Tibial nerve (tissue), 4 donors: ENCODE results near the gene FBXO38. TPM values are rescaled to one million over a fixed set of nuclear protein-coding genes. Genes with fewer than 3 reads are reported as not detected.

Experiments
- DNase-seq, 2 donors: peaks; one replicate each; pipeline ENCODE4 v3.0.0-alpha.2; 2019; ENCODE audit warnings: low spot score in 2 of 2
- H3K27ac ChIP-seq, 4 donors: fragments of 200-600 bp; sonication (generic) in 3 of 4; one replicate each; pipeline ENCODE4 v1.5.1; 2017 to 2019; ENCODE audit warnings: mild to moderate bottlenecking in 1 of 4
- H3K27me3 ChIP-seq, 2 donors: fragments of 200-600 bp; sonication (generic) in 1 of 2; one replicate each; pipeline versions ENCODE4 v1.5.1 to v1.6.0; 2017 to 2019
- H3K36me3 ChIP-seq, 3 donors: fragments of 200-600 bp; sonication (generic); one replicate each; pipeline ENCODE4 v1.5.1; 2018 to 2019
- H3K4me1 ChIP-seq, 4 donors: fragments of 200-600 bp; sonication (generic) in 3 of 4; one replicate each; pipeline ENCODE4 v1.5.1; 2017 to 2019
- H3K4me3 ChIP-seq, 4 donors: fragments of 200-600 bp; sonication (generic) in 3 of 4; one replicate each; pipeline ENCODE4 v1.5.1; 2017 to 2019; ENCODE audit warnings: mild to moderate bottlenecking in 1 of 4, moderate library complexity in 1 of 4
- H3K9me3 ChIP-seq, 4 donors: fragments of 200-600 bp; sonication (generic) in 3 of 4; one replicate each; pipeline ENCODE4 v1.5.1; 2017 to 2019
- CTCF ChIP-seq, 5 experiments: fragments of 200-600 bp in 3 of 5; fragments of 450-650 bp in 2 of 5; sonication (generic) in 3 of 5; IDR thresholded peaks; one replicate each; pipeline ENCODE4 v1.5.1; 2016 to 2019; ENCODE audit warnings: antibody characterized with exemption in 5 of 5, mild to moderate bottlenecking in 3 of 5, moderate library complexity in 2 of 5
- EP300 ChIP-seq, 2 donors: sonication (generic); formaldehyde crosslinking; IDR thresholded peaks; one replicate each; pipeline ENCODE4 v1.6.1; 2017; ENCODE audit warnings: antibody characterized with exemption in 2 of 2, mild to moderate bottlenecking in 1 of 2
- POLR2A ChIP-seq, 2 donors: fragments of 450-650 bp; IDR thresholded peaks; one replicate each; pipeline ENCODE4 v1.6.1; 2017; ENCODE audit warnings: antibody characterized with exemption in 2 of 2, mild to moderate bottlenecking in 2 of 2, moderate library complexity in 2 of 2
- WGBS, 2 donors: methylation state at CpG; one replicate each; pipeline ENCODE4 v1.1.5; 2018; 5-methylcytosine and 5-hydroxymethylcytosine counted together
- total RNA-seq, 4 donors: library from RNA; depleted of rRNA; stranded (reverse); fragments of >200 nt; gene quantifications; one replicate each; pipeline ENCODE4 v1.1.0, GENCODE V29; 2016

FBXO38 gene
- total RNA-seq, 4 donors from 2014 or later, result 55.0 to 60.7 (median 56.4) TPM

GRCh38 chr5:148378670-148379069 lies 5.1 kb upstream of the FBXO38 start:
- TF ChIP-seq EP300 (IDR thresholded peaks at IDR 0.05), result no peak
- TF ChIP-seq CTCF (IDR thresholded peaks at IDR 0.05), result no peak
- no peak for TF ChIP-seq POLR2A (IDR thresholded peaks at IDR 0.05)
- no peak for DNase-seq
- no peak overlapping the region for H3K4me3 ChIP-seq
- H3K4me1 ChIP-seq, result peaks cover 0 to 9% (median 0%) of the 10 kb centered on the region in 4 donors
- WGBS, 2 donors, result 91 to 95% methylated on average over 3 of the region's 3 CpGs
- no peaks in the 10 kb centered on the region for H3K27me3 ChIP-seq
- H3K9me3 ChIP-seq, result no peaks in the 10 kb centered on the region
- H3K27ac ChIP-seq, result no peak overlapping the region
- H3K36me3 ChIP-seq, result peaks cover 0 to 11% (median 0%) of the 10 kb centered on the region in 3 donors

- H3K27ac ChIP-seq, result no peak overlapping the region
- H3K4me3 ChIP-seq, result no peak overlapping the region
- no peak for TF ChIP-seq POLR2A (IDR thresholded peaks at IDR 0.05)
- no peak for TF ChIP-seq CTCF (IDR thresholded peaks at IDR 0.05)
- no peak for TF ChIP-seq EP300 (IDR thresholded peaks at IDR 0.05)
- H3K9me3 ChIP-seq, result no peaks in the 10 kb centered on the region
- peaks cover 0 to 11% (median 0%) of the 10 kb centered on the region in 3 donors for H3K36me3 ChIP-seq
- no peaks in the 10 kb centered on the region for H3K27me3 ChIP-seq
- DNase-seq, result no peak
- H3K4me1 ChIP-seq, result peaks cover 0 to 9% (median 2%) of the 10 kb centered on the region in 4 donors
Measured at GRCh38 chr5:148379340-148379739, 4.4 kb upstream of the FBXO38 start.

- Histone ChIP-seq H3K27ac (no peak overlapping the region), H3K36me3 (peaks cover 0 to 11% (median 0%) of the 10 kb centered on the region in 3 donors), H3K4me3 (no peak overlapping the region), H3K4me1 (peaks cover 0 to 34% (median 19%) of the 10 kb centered on the region in 4 donors), H3K9me3 (no peaks in the 10 kb centered on the region), H3K27me3 (no peaks in the 10 kb centered on the region)
- TF ChIP-seq POLR2A (IDR thresholded peaks at IDR 0.05) (no peak), CTCF (IDR thresholded peaks at IDR 0.05) (no peak), EP300 (IDR thresholded peaks at IDR 0.05) (no peak)
- no peak for DNase-seq
- 93 to 96% methylated on average over 3 of the region's 3 CpGs for WGBS, 2 donors
Measured at GRCh38 chr5:148381906-148382305, 1.9 kb upstream of the FBXO38 start.

GRCh38 chr5:148382961-148383360 lies 797 bp upstream of the FBXO38 start:
- WGBS, 2 donors, result 32 to 36% methylated on average over 4 of the region's 4 CpGs
- Histone ChIP-seq H3K36me3 (peaks cover 0 to 9% (median 0%) of the 10 kb centered on the region in 3 donors), H3K9me3 (no peaks in the 10 kb centered on the region), H3K27me3 (no peaks in the 10 kb centered on the region), H3K4me3 (peak overlapping the region; percentile 75 to 94 (median 88)), H3K4me1 (peaks cover 0 to 44% (median 19%) of the 10 kb centered on the region in 4 donors), H3K27ac (peak overlapping the region; percentile 61 to 95 (median 94))
- DNase-seq, result no peak
- no peak for TF ChIP-seq POLR2A (IDR thresholded peaks at IDR 0.05)
- TF ChIP-seq CTCF (IDR thresholded peaks at IDR 0.05), result no peak
- no peak for TF ChIP-seq EP300 (IDR thresholded peaks at IDR 0.05)

- 1 to 2% methylated on average over 6 of the region's 6 CpGs for WGBS, 2 donors
- Histone ChIP-seq H3K9me3 (no peaks in the 10 kb centered on the region), H3K4me1 (peaks cover 0 to 57% (median 19%) of the 10 kb centered on the region in 4 donors), H3K36me3 (peaks cover 0 to 2% (median 0%) of the 10 kb centered on the region in 3 donors), H3K27me3 (no peaks in the 10 kb centered on the region), H3K4me3 (peak overlapping the region; percentile 75 to 94 (median 88)), H3K27ac (peak overlapping the region; percentile 61 to 95 (median 94))
- TF ChIP-seq POLR2A (IDR thresholded peaks at IDR 0.05) (no peak), CTCF (IDR thresholded peaks at IDR 0.05) (no peak), EP300 (IDR thresholded peaks at IDR 0.05) (no peak)
- no peak for DNase-seq
Measured at GRCh38 chr5:148384380-148384737, 601 bp downstream of the FBXO38 start.
